Stimulated activated memory B cell treated with anti-CD40 and anti-IgM and Interleukin-4, amounts not matched to agents 10 μg/mL and 1 μg/mL and 100 μg/mL, for 72 hours (primary cell): ENCODE measurements around the gene MAP2K3.

Experiments
- ATAC-seq: fragments of 150-1000 bp; cut with Tn5 transposase; 2 replicates; pipeline ENCODE4 v1.10.0; 2021
- H3K27ac Mint-ChIP-seq: one replicate; pipeline ENCODE4 v1.8.0; 2022; ENCODE audit warnings: mild to moderate bottlenecking, mixed read lengths
- H3K27me3 Mint-ChIP-seq: one replicate; pipeline ENCODE4 v1.8.0; 2022; ENCODE audit warnings: mixed read lengths
- H3K36me3 Mint-ChIP-seq: one replicate; pipeline ENCODE4 v1.8.0; 2022; ENCODE audit warnings: mixed read lengths
- H3K4me1 Mint-ChIP-seq: one replicate; pipeline ENCODE4 v1.8.0; 2022; ENCODE audit warnings: mixed read lengths
- H3K4me3 Mint-ChIP-seq: one replicate; pipeline ENCODE4 v1.8.0; 2022; ENCODE audit warnings: mild to moderate bottlenecking, moderate library complexity, mixed read lengths
- H3K9me3 Mint-ChIP-seq: one replicate; pipeline ENCODE4 v1.8.0; 2022; ENCODE audit warnings: mixed read lengths

Gene MAP2K3

GRCh38 chr17:21360048-21360447 is 75.5 kb downstream of the MAP2K3 start:
- ATAC-seq: no peak
- Mint-ChIP-seq H3K36me3 (no peaks in the 10 kb centered on the region), H3K4me3 (no peak overlapping the region), H3K27me3 (peaks cover 14% of the 10 kb centered on the region), H3K9me3 (peaks cover 9% of the 10 kb centered on the region), H3K4me1 (no peaks in the 10 kb centered on the region), H3K27ac (no peak overlapping the region)

- Mint-ChIP-seq H3K4me3 (no peak overlapping the region), H3K9me3 (peaks cover 9% of the 10 kb centered on the region), H3K27ac (no peak overlapping the region), H3K27me3 (peaks cover 13% of the 10 kb centered on the region), H3K4me1 (no peaks in the 10 kb centered on the region), H3K36me3 (no peaks in the 10 kb centered on the region)
- ATAC-seq: no peak
Measured at GRCh38 chr17:21361020-21361809, 76.7 kb downstream of the MAP2K3 start.

GRCh38 chr17:21362331-21362931 is 77.9 kb downstream of the MAP2K3 start:
- no peaks in the 10 kb centered on the region for H3K36me3 Mint-ChIP-seq
- peaks cover under 1% of the 10 kb centered on the region for H3K27me3 Mint-ChIP-seq
- H3K4me1 Mint-ChIP-seq: no peaks in the 10 kb centered on the region
- ATAC-seq: no peak
- no peaks in the 10 kb centered on the region for H3K9me3 Mint-ChIP-seq
- H3K4me3 Mint-ChIP-seq: no peak overlapping the region
- no peak overlapping the region for H3K27ac Mint-ChIP-seq

GRCh38 chr17:21363776-21364642 is 79.5 kb downstream of the MAP2K3 start:
- no peaks in the 10 kb centered on the region for H3K27me3 Mint-ChIP-seq
- no peak for ATAC-seq

More at GRCh38 chr17:21363776-21364642, 79.5 kb downstream of the MAP2K3 start:
- H3K9me3 Mint-ChIP-seq: no peaks in the 10 kb centered on the region
- H3K27ac Mint-ChIP-seq: no peak overlapping the region
- no peak overlapping the region for H3K4me3 Mint-ChIP-seq
- H3K36me3 Mint-ChIP-seq: no peaks in the 10 kb centered on the region
- peaks cover 9% of the 10 kb centered on the region for H3K4me1 Mint-ChIP-seq
